Measurements from ENCODE around the gene POU4F1.

DNA sequence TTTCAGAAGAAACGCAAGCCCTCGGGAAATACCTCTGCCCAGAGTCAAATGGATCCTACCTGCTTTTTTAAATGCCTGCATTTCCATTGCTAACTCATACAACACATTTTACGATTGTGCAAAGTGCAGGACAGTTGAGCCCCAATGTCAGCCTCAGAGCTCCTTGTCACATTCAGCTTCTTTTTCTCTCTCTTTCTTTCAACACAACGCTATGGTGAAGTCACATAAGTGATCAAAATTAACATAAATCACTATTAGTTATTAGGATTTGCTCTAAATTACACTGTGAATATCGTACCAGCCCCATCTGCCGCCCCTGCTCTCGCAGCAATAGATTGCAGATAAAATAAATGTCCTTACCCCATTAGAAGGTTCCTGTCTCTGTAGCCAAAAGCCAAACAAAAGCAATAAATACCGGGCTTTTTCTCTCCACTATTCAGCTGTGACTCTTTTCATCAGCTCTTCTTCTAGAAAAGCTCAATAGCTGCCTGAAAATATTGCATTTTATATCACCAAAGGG lies 8.8 kb downstream of the POU4F1 start:
- peak; percentile 29 for TF ChIP-seq EZH2 (IDR thresholded peaks at IDR 0.05; ENCODE audit: borderline replicate concordance, insufficient read depth, low read length, poor library complexity, severe bottlenecking)
- no peak for TF ChIP-seq CTCF (IDR thresholded peaks at IDR 0.05; ENCODE audit: poor library complexity, severe bottlenecking)
- no peak for TF ChIP-seq TAF1 (IDR thresholded peaks at IDR 0.05; ENCODE audit: low read depth)
- no peak for TF ChIP-seq POLR2AphosphoS5 (IDR thresholded peaks at IDR 0.05)
- no peak for TF ChIP-seq MXI1 (conservative IDR thresholded peaks at IDR 0.05; ENCODE audit: poor library complexity, severe bottlenecking)
- no peak for TF ChIP-seq REST (IDR thresholded peaks at IDR 0.05; ENCODE audit: borderline replicate concordance)
- no peak for TF ChIP-seq SMC3 (conservative IDR thresholded peaks at IDR 0.05; ENCODE audit: poor library complexity)
